ENCODE measurements around the gene CA10.

- TF ChIP-seq MEF2A (IDR thresholded peaks at IDR 0.05; ENCODE audit: control insufficient read depth, low read depth, low read length) (no peak), CTCF (IDR thresholded peaks at IDR 0.05 in 2 of 3, conservative IDR thresholded peaks at IDR 0.05 in 1 of 3; ENCODE audit: insufficient read depth in 2 of 3, low read depth in 1 of 3, low read length in 3 of 3) (no peak), FOXA1 (IDR thresholded peaks at IDR 0.05; ENCODE audit: borderline replicate concordance) (no peak), ZBTB26 (CRISPR knock-in tag; IDR thresholded peaks at IDR 0.05) (no peak), CBFB (CRISPR knock-in tag; IDR thresholded peaks at IDR 0.05) (no peak), NBN (IDR thresholded peaks at IDR 0.05; ENCODE audit: low read depth) (no peak), SPI1 (IDR thresholded peaks at IDR 0.05; ENCODE audit: borderline replicate concordance, low read depth, low read length) (no peak), USF1 (CRISPR knock-in tag; IDR thresholded peaks at IDR 0.05) (no peak), DIDO1 (tag; IDR thresholded peaks at IDR 0.05; ENCODE audit: low read depth) (no peak), ATF7 (IDR thresholded peaks at IDR 0.05) (no peak), ELK1 (CRISPR knock-in tag; IDR thresholded peaks at IDR 0.05) (no peak), REST (IDR thresholded peaks at IDR 0.05; ENCODE audit: borderline replicate concordance) (no peak), REST (CRISPR knock-in tag; IDR thresholded peaks at IDR 0.05; ENCODE audit: low read depth) (no peak), BCL6 (CRISPR knock-in tag; IDR thresholded peaks at IDR 0.05) (no peak), CBX8 (IDR thresholded peaks at IDR 0.05; ENCODE audit: borderline replicate concordance, extremely low read depth, low read depth, low read length, poor library complexity, severe bottlenecking) (no peak)
Observed at GRCh38 chr17:51908841-51909537, 249.5 kb downstream of the CA10 start.

Data from K562 (cell line).